Measurements from ENCODE around the gene GRM7. TPM values are rescaled to one million over a fixed set of nuclear protein-coding genes. Genes with fewer than 3 reads are reported as not detected.

The GRM7 gene
- total RNA-seq, 2 experiments from 2014 or later: not detected

DNA sequence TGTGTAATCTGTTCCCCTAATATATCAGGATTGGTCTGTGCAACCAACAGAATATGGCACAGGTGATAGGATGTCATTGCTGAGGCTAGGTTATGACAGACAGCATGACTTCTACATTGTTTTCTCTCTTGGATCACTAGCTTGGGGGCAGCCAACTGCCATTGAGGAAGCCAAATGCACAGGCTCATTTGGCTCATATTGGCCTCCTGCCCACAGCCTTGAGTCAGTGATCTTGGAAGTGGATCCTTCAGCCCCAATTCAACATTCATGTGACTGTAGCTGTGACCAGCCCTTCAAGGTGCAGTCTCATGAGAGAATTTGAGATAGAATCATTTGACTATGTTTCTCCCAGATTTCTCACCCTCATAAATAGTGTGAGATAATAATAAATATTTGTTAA is 675.6 kb downstream of the GRM7 start:
- Histone ChIP-seq H3K27ac (ENCODE audit: low read depth in 1 of 2, low read length in 2 of 2) (no peak overlapping the region), H3K4me3 (ENCODE audit: low read length) (no peak overlapping the region), H3K4me1 (ENCODE audit: insufficient read depth, low read length) (no peaks in the 10 kb centered on the region), H3K9me3 (ENCODE audit: control insufficient read depth in 1 of 2, insufficient read depth in 1 of 2, low read length in 2 of 2) (no peaks in the 10 kb centered on the region), H3K27me3 (ENCODE audit: control insufficient read depth in 1 of 2, insufficient read depth in 2 of 2, low read length in 2 of 2) (no peaks in the 10 kb centered on the region), H3K36me3 (ENCODE audit: insufficient read depth, low read length) (no peaks in the 10 kb centered on the region)
- ATAC-seq (ENCODE audit: poor library complexity) (no peak), DNase-seq (no peak)
- Mint-ChIP-seq H3K4me1 (ENCODE audit: low read depth) (no peaks in the 10 kb centered on the region), H3K27me3 (no peaks in the 10 kb centered on the region), H3K36me3 (ENCODE audit: low read depth) (no peaks in the 10 kb centered on the region), H3K27ac (no peak overlapping the region), H3K9me3 (no peaks in the 10 kb centered on the region), H3K4me3 (no peak overlapping the region)
- ChIA-PET POLR2A (no interaction called here), CTCF (no interaction called here)
- intact Hi-C loops (cut with DNase I, micrococcal nuclease): no loop called here
- TF ChIP-seq, protein P1, sequence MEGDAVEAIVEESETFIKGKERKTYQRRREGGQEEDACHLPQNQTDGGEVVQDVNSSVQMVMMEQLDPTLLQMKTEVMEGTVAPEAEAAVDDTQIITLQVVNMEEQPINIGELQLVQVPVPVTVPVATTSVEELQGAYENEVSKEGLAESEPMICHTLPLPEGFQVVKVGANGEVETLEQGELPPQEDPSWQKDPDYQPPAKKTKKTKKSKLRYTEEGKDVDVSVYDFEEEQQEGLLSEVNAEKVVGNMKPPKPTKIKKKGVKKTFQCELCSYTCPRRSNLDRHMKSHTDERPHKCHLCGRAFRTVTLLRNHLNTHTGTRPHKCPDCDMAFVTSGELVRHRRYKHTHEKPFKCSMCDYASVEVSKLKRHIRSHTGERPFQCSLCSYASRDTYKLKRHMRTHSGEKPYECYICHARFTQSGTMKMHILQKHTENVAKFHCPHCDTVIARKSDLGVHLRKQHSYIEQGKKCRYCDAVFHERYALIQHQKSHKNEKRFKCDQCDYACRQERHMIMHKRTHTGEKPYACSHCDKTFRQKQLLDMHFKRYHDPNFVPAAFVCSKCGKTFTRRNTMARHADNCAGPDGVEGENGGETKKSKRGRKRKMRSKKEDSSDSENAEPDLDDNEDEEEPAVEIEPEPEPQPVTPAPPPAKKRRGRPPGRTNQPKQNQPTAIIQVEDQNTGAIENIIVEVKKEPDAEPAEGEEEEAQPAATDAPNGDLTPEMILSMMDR (IDR thresholded peaks at IDR 0.05): no peak

DNA sequence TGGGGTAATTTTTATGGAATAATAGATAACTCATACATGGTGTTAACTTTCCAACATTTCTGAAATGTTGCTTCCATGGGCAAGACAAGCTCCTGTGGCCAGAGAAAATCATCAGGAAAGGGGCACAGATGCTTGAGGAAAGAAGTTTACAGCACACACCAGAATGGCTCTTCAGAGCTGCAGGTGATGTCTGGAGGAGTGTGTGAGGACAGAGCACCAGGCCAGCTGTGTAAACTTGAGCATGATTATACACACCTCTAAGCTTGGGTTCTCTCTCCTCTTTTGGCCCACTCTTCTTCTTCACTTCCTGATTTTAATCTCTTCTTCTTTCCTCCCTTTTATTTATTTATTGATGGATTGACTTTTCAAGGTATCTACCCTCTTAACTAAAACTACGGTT is 676.0 kb downstream of the GRM7 start:
- TF ChIP-seq, protein P1 (IDR thresholded peaks at IDR 0.05): no peak
- no peak overlapping the region for H3K27ac Mint-ChIP-seq
- Histone ChIP-seq H3K36me3 (ENCODE audit: insufficient read depth, low read length) (no peaks in the 10 kb centered on the region), H3K9me3 (ENCODE audit: control insufficient read depth in 1 of 2, insufficient read depth in 1 of 2, low read length in 2 of 2) (no peaks in the 10 kb centered on the region), H3K27ac (ENCODE audit: low read depth in 1 of 2, low read length in 2 of 2) (no peak overlapping the region), H3K4me1 (ENCODE audit: insufficient read depth, low read length) (no peaks in the 10 kb centered on the region), H3K4me3 (ENCODE audit: low read length) (no peak overlapping the region), H3K27me3 (ENCODE audit: control insufficient read depth in 1 of 2, insufficient read depth in 2 of 2, low read length in 2 of 2) (no peaks in the 10 kb centered on the region)
- POLR2A ChIA-PET: no interaction called here
- intact Hi-C loops (cut with DNase I, micrococcal nuclease): no loop called here
- H3K27me3 Mint-ChIP-seq: no peaks in the 10 kb centered on the region
- H3K36me3 Mint-ChIP-seq (ENCODE audit: low read depth): no peaks in the 10 kb centered on the region
- DNase-seq: no peak
- ATAC-seq (ENCODE audit: poor library complexity): no peak
- no peak overlapping the region for H3K4me3 Mint-ChIP-seq
- CTCF ChIA-PET: interaction anchor here (0.6 kb wide), 1 partner anchor 790 kb away, joined by 3 read pairs; no protein-coding TSS in a partner anchor
- H3K4me1 Mint-ChIP-seq (ENCODE audit: low read depth): no peaks in the 10 kb centered on the region
- H3K9me3 Mint-ChIP-seq: no peaks in the 10 kb centered on the region

DNA sequence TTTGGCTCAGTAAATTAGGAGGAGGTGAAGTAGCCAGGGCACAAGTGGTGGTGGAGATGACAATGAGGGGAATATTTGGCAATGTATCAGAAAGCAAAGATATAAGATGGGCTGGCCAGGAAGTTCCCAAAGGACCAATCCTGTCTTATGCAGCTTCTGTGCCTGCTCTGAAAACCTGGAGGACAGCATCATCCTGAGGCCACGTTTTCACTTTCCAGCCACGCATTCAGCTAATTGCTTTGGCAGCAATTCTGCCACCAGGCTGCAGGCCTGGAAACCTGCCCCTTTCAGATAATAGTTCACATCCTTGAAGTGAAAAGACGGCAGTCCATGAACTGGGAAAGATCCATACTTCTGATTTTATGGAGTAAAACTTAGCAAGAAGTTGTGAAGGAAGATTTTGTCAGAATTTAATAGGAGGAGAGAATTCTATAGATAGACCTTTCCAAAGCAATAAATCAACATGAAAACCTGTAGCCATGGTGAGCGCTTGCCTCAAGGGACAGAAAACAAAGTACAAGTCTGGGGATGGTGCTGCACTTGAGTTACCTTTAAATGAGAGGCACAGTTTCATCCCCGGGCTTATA is 682.5 kb downstream of the GRM7 start:
- Mint-ChIP-seq H3K9me3 (peaks cover 2% of the 10 kb centered on the region), H3K36me3 (ENCODE audit: low read depth) (no peaks in the 10 kb centered on the region), H3K27me3 (no peaks in the 10 kb centered on the region), H3K4me1 (ENCODE audit: low read depth) (no peaks in the 10 kb centered on the region), H3K4me3 (no peak overlapping the region), H3K27ac (no peak overlapping the region)
- CTCF ChIA-PET: no interaction called here
- Histone ChIP-seq H3K27me3 (ENCODE audit: control insufficient read depth in 1 of 2, insufficient read depth in 2 of 2, low read length in 2 of 2) (no peaks in the 10 kb centered on the region), H3K4me1 (ENCODE audit: insufficient read depth, low read length) (no peaks in the 10 kb centered on the region), H3K27ac (ENCODE audit: low read depth in 1 of 2, low read length in 2 of 2) (no peak overlapping the region), H3K9me3 (ENCODE audit: control insufficient read depth in 1 of 2, insufficient read depth in 1 of 2, low read length in 2 of 2) (no peaks in the 10 kb centered on the region), H3K4me3 (ENCODE audit: low read length) (no peak overlapping the region), H3K36me3 (ENCODE audit: insufficient read depth, low read length) (no peaks in the 10 kb centered on the region)
- POLR2A ChIA-PET: no interaction called here
- ATAC-seq (ENCODE audit: poor library complexity) (no peak), DNase-seq (no peak)
- intact Hi-C loops (cut with DNase I, micrococcal nuclease): no loop called here
- TF ChIP-seq, protein P1 (IDR thresholded peaks at IDR 0.05): no peak
